Gastrocnemius medialis (tissue), 4 donors: ENCODE measurements around the gene WDR86. TPM values are rescaled to one million over a fixed set of nuclear protein-coding genes. Genes with fewer than 3 reads are reported as not detected.

Experiments
- ATAC-seq, 2 donors: fragments of 150-250 bp; one replicate each; pipeline ENCODE4 v1.9.1; 2016
- DNase-seq, 2 donors: peaks; one replicate each; pipeline ENCODE4 v3.0.0-alpha.2; 2019
- H3K27ac ChIP-seq, 4 donors: fragments of 200-600 bp; sonication (generic); 1 replicate in 1 of 4; 2 replicates in 3 of 4; pipeline ENCODE4 v1.5.1; 2016 to 2018; ENCODE audit warnings: mild to moderate bottlenecking in 2 of 4, moderate library complexity in 1 of 4
- H3K27me3 ChIP-seq, 3 donors: fragments of 200-600 bp; sonication (generic) in 2 of 3; 1 replicate in 1 of 3; 2 replicates in 2 of 3; pipeline versions ENCODE4 v1.5.1 to v1.6.0; 2016 to 2019; ENCODE audit warnings: mild to moderate bottlenecking in 1 of 3, moderate library complexity in 1 of 3
- H3K36me3 ChIP-seq, 2 donors: fragments of 200-600 bp; sonication (generic) in 1 of 2; one replicate each; pipeline ENCODE4 v1.5.1; 2017 to 2018
- H3K4me1 ChIP-seq, 2 donors: fragments of 200-600 bp; sonication (generic) in 1 of 2; one replicate each; pipeline ENCODE4 v1.5.1; 2016 to 2017; ENCODE audit warnings: mild to moderate bottlenecking in 2 of 2
- H3K4me3 ChIP-seq, 4 donors: fragments of 200-600 bp; sonication (generic) in 3 of 4; 1 replicate in 1 of 4; 2 replicates in 3 of 4; pipeline ENCODE4 v1.5.1; 2016 to 2019; ENCODE audit warnings: mild to moderate bottlenecking in 2 of 4
- H3K9me3 ChIP-seq, 3 donors: fragments of 200-600 bp; sonication (generic) in 2 of 3; 1 replicate in 1 of 3; 2 replicates in 2 of 3; pipeline ENCODE4 v1.5.1; 2016 to 2019
- POLR2A ChIP-seq, 2 donors: fragments of 450-650 bp; IDR thresholded peaks; one replicate each; pipeline ENCODE4 v1.6.1; 2017; ENCODE audit warnings: antibody characterized with exemption in 2 of 2, mild to moderate bottlenecking in 2 of 2, moderate library complexity in 2 of 2
- in situ Hi-C, 4 donors: fragments of 200-750 bp; cut with MboI; loops; one replicate each; pipeline versions ENCODE4 v1.15.0 to v1.8.0; 2017; ENCODE audit warnings: low sequenced_read_pairs in 4 of 4
- intact Hi-C: fragments of 100-400 bp; cut with DNase I; formaldehyde crosslinking; loops from one replicate; pipeline ENCODE4 v1.15.1; 2023; ENCODE audit warnings: low total_unique reads
- total RNA-seq, 4 donors: library from RNA; depleted of rRNA; stranded (reverse); fragments of >200 nt; gene quantifications; one replicate each; pipeline versions ENCODE4 v1.1.0 to v1.2.3, GENCODE V29; 2016
- TF ChIP-seq, protein P1 (sequence below), 5 experiments: fragments of 450-650 bp in 3 of 5; fragments of 200-600 bp in 2 of 5; sonication (generic) in 2 of 5; IDR thresholded peaks in 4 of 5; conservative IDR thresholded peaks in 1 of 5; 1 replicate in 4 of 5; 2 replicates in 1 of 5; pipeline ENCODE4 v1.5.1; 2016 to 2019; ENCODE audit warnings: antibody characterized with exemption in 5 of 5, mild to moderate bottlenecking in 3 of 5, moderate library complexity in 3 of 5

Gene WDR86
- total RNA-seq, 4 donors from 2014 or later = 0.13 to 0.31 TPM; not detected in 2

DNA sequence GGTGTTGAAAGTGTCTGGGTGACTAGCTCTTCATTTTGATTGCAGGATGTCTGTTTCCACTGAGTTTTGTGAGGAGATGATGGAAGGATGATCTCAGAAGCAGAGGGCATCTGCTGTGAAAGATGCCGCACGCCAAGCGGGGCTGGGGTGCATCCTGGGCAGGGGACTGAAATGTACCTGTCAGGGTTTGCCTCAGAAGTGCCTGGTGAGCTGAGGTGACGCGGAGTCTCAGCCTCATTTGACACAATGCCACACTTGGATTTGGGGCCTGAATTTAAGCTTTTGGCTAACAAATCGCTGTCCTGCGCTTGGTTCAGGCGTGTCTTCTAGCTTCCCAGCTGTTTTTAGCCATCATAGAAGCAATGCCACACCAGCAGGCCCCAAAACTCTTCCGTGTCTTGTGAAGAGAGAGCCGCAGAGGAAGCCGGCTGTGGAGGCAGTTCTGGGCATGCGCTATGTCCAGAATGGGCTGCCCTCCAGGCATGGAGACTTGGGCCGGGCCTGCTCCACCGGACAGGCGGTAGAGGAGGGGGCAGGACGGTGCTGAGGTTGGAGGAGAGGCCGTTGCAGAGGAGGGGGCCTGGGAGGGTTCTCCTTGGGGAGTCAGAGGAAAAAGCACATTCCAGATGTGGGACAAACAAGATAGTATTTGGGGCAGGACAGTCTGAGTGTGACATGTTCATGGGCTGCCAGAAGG lies 31.2 kb downstream of the WDR86 start:
- Histone ChIP-seq H3K27me3 (peaks cover 19 to 25% (median 19%) of the 10 kb centered on the region in 3 donors), H3K27ac (no peak overlapping the region), H3K9me3 (no peaks in the 10 kb centered on the region), H3K4me1 (peaks cover 0 to 11% of the 10 kb centered on the region in 2 donors), H3K4me3 (no peak overlapping the region), H3K36me3 (peaks cover 0 to 47% of the 10 kb centered on the region in 2 donors)
- no peak for DNase-seq
- in situ Hi-C loops (no loop called here), intact Hi-C loops (no loop called here)
- no peak for TF ChIP-seq POLR2A (IDR thresholded peaks at IDR 0.05)
- TF ChIP-seq, protein P1, sequence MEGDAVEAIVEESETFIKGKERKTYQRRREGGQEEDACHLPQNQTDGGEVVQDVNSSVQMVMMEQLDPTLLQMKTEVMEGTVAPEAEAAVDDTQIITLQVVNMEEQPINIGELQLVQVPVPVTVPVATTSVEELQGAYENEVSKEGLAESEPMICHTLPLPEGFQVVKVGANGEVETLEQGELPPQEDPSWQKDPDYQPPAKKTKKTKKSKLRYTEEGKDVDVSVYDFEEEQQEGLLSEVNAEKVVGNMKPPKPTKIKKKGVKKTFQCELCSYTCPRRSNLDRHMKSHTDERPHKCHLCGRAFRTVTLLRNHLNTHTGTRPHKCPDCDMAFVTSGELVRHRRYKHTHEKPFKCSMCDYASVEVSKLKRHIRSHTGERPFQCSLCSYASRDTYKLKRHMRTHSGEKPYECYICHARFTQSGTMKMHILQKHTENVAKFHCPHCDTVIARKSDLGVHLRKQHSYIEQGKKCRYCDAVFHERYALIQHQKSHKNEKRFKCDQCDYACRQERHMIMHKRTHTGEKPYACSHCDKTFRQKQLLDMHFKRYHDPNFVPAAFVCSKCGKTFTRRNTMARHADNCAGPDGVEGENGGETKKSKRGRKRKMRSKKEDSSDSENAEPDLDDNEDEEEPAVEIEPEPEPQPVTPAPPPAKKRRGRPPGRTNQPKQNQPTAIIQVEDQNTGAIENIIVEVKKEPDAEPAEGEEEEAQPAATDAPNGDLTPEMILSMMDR (IDR thresholded peaks at IDR 0.05 in 4 of 5, conservative IDR thresholded peaks at IDR 0.05 in 1 of 5) = no peak
- no peak for ATAC-seq

DNA sequence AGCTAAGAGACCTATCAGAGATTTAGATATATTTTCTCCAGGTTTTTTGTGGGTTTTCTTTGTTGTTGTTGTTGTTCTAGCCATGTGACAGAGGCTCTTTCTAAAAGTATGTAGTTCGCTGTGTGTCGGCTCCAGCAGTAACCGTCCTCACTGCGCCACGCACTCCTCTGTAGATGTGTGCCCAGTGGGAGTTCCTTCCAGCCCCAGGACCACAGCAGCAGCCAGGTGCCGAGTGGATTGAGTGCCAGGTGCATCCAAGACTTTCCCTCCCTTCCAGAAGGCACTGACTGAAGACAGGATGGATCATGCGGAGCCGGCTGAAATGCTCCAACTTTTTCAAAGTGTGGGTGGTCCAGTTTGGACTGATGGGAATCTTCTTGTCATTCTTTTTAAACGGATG lies 31.8 kb downstream of the WDR86 start:
- intact Hi-C loops = no loop called here

DNA sequence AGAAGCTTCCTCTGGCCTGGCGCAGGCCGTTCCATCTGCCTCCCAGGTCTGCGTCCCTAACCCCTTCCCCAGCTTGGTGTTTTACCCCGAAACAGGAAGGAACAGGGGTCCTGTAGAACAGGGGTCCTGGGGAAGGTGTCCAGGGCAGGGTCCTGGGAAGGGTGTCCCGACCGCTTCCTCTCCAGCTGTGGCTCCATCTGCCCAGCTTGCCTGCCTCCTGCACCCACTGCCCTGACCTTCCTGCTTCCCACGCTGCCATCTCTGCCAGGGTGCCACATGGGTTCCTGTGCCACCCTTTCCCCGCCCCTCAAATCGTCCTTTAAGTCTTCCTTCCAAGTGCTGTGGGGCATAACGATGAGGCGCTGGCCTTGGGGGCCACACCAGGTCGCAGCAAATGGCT lies 32.4 kb downstream of the WDR86 start:
- Histone ChIP-seq H3K4me1 (peaks cover 0 to 9% of the 10 kb centered on the region in 2 donors), H3K4me3 (no peak overlapping the region), H3K27me3 (peaks cover 9 to 13% (median 11%) of the 10 kb centered on the region in 3 donors), H3K27ac (no peak overlapping the region), H3K36me3 (peaks cover 0 to 53% of the 10 kb centered on the region in 2 donors), H3K9me3 (no peaks in the 10 kb centered on the region)
- DNase-seq (no peak), ATAC-seq (no peak)
- intact Hi-C loops (no loop called here), in situ Hi-C loops (no loop called here)
- TF ChIP-seq, protein P1 (IDR thresholded peaks at IDR 0.05 in 4 of 5, conservative IDR thresholded peaks at IDR 0.05 in 1 of 5) = no peak
- no peak for TF ChIP-seq POLR2A (IDR thresholded peaks at IDR 0.05)

More for the DNA sequence above, 31.8 kb downstream of the WDR86 start:
- Histone ChIP-seq H3K36me3 (peaks cover 0 to 48% of the 10 kb centered on the region in 2 donors), H3K4me1 (peaks cover 0 to 11% of the 10 kb centered on the region in 2 donors), H3K27ac (no peak overlapping the region), H3K27me3 (peaks cover 14 to 19% (median 16%) of the 10 kb centered on the region in 3 donors), H3K9me3 (no peaks in the 10 kb centered on the region), H3K4me3 (no peak overlapping the region)
- ATAC-seq (no peak), DNase-seq (no peak)
- in situ Hi-C loops = no loop called here
- no peak for TF ChIP-seq POLR2A (IDR thresholded peaks at IDR 0.05)

DNA sequence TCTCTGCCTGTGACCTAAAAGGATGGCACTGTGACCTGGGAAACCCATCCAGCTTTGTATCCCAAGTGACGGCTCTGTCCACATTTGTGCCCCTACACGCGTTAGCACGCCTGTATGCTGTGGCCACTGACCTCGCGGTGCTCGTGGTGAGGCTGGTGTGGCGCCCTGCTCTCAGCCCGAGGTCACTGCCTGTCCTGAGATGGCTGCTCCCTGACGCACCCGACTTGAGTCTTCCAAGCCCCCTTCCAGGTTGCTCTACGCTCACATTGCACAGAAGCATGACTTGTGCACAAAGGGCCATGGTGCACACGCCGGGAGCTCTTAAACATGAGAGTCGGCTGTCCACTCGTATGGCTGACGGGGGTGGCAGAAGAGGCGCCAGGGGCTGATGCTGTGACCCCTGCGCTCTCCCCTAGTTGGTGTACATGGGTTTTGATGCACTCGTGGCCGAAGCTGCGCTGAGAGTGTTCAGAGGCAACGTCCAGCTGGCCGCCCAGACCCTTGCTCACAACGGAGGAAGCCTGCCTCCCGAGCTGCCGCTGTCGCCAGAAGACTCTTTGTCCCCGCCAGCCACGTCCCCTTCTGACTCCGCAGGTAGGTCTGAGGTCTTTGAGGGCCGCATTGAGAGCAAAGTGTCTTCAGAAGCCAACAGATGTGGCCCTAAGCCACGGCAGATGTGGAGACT lies 33.5 kb downstream of the WDR86 start:
- H3K4me1 ChIP-seq = no peaks in the 10 kb centered on the region
- intact Hi-C loops (no loop called here), in situ Hi-C loops (no loop called here)
- no peaks in the 10 kb centered on the region for H3K9me3 ChIP-seq
- no peak overlapping the region for H3K4me3 ChIP-seq
- H3K27ac ChIP-seq = no peak overlapping the region
- ATAC-seq = no peak
- DNase-seq = no peak
- peaks cover 0 to 3% (median under 1%) of the 10 kb centered on the region in 3 donors for H3K27me3 ChIP-seq
- TF ChIP-seq, protein P1 (IDR thresholded peaks at IDR 0.05 in 4 of 5, conservative IDR thresholded peaks at IDR 0.05 in 1 of 5) = no peak
- TF ChIP-seq POLR2A (IDR thresholded peaks at IDR 0.05) = no peak
- H3K36me3 ChIP-seq = peaks cover 0 to 62% of the 10 kb centered on the region in 2 donors

DNA sequence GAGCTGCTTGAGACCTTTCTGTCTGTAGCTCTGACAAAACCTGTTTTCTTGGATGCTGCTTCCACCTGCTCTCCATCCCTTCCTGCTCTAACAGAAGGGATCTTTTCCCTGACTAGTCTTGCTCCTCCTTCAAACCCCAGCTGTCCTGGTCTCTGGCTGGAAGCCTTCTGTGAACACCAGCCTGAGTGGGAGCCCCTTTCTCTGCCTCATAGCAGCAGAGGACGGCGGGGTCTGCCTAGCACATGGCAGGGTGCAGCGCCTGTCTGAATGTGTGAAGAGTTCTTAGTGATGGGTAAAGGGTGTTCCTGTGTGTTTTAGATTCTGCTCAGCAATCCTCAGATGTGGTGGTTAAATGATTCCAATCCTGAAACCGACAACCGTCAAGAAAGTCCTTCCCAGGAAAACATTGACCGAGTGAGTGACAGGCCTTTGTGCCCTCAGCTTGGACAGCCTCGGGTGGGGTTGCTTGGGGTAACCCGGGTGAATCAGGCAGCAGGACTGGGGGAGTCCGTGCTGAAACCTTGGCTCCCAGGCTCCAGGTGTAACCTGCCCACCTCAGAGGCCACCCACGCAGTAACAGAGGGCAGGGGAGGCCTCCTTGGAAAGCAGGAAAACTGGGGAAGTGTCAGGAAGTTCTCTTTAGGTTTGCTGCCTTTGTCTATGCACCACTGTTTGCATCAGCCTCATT lies 34.2 kb downstream of the WDR86 start:
- Histone ChIP-seq H3K4me3 (no peak overlapping the region), H3K27me3 (no peaks in the 10 kb centered on the region), H3K4me1 (no peaks in the 10 kb centered on the region), H3K36me3 (peaks cover 0 to 68% of the 10 kb centered on the region in 2 donors), H3K27ac (no peak overlapping the region), H3K9me3 (no peaks in the 10 kb centered on the region)
- TF ChIP-seq POLR2A (IDR thresholded peaks at IDR 0.05) = no peak
- TF ChIP-seq, protein P1 (IDR thresholded peaks at IDR 0.05 in 4 of 5, conservative IDR thresholded peaks at IDR 0.05 in 1 of 5) = no peak
- no peak for ATAC-seq
- intact Hi-C loops (no loop called here), in situ Hi-C loops (no loop called here)
- DNase-seq = no peak
